Fibroblast of lung (primary cell): Measurements from ENCODE around the gene GALNT18.

ENCODE experiments used
- CTCF ChIP-seq, 2 donors: IDR thresholded peaks in 1 of 2; conservative IDR thresholded peaks in 1 of 2; 1 replicate in 1 of 2; 2 replicates in 1 of 2; pipeline ENCODE4 v1.5.1; 2011 to 2012; ENCODE audit warnings: low read length in 2 of 2, control low read depth in 1 of 2, inconsistent platforms in 1 of 2, low read depth in 1 of 2, mild to moderate bottlenecking in 1 of 2
- EZH2 ChIP-seq: IDR thresholded peaks from 2 replicates; pipeline ENCODE4 v1.5.1; 2012; ENCODE audit warnings: low read length, control low read depth, mild to moderate bottlenecking; ENCODE audit errors: missing control alignments

GRCh38 chr11:11400121-11400520, 221.7 kb downstream of the GALNT18 start:
- TF ChIP-seq CTCF (conservative IDR thresholded peaks at IDR 0.05 in 1 of 2, IDR thresholded peaks at IDR 0.05 in 1 of 2; ENCODE audit: low read depth in 1 of 2, low read length in 2 of 2) (no peak), EZH2 (no peak)
